Stimulated activated CD8-positive, alpha-beta memory T cell treated with anti-CD3 and anti-CD28 coated beads, Interleukin-15, amount 100 ng/mL, for 48 hours (primary cell): ENCODE data around the gene PCDH12.

Experiments used
- DNase-seq, 2 donors: peaks; one replicate each; pipeline ENCODE4 v3.0.0-alpha.2; 2020; ENCODE audit warnings: low read depth in 2 of 2

Gene PCDH12

DNA sequence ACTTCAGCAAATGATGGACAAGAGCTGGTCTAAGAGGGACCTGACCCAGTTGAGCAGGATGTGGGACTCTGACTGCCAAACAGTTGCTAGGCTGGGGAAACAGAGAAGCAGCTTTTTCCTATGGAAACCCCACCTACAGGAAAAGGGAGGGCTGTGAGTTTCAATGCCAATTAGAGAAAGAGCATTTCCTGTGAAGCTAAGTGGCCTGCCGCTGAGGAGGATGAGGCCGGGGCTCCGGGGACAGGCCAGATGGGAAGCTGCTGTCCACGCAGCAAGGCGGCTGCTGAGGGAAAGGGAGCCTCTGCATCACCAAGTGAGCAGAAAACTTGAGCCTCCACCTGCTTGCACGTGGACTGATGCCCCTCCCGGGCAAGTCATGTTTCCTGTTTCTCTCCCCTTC lies at the start of gene PCDH12:
Gene PCDH12 (minus strand): TSS at position 90 of the 400 bp plus-strand sequence. CDS start 351 bp downstream, outside the sequence.
- DNase-seq, result no peak

DNA sequence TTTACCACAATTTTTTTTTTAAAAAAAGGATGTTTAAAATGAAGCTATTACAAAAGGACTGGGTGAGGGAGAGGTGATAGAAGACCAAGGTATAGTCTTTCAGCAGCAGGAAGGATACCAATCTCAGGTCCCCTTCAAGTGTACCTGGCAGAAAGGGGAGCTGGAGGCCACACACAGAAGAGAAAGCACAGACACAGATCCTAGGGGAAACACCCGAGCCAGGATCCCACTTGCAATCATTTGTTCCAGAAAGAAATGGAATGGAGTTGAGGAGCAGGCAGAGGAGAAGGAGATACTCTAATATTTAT lies 49.2 kb upstream of the PCDH12 start:
- DNase-seq, result no peak

DNA sequence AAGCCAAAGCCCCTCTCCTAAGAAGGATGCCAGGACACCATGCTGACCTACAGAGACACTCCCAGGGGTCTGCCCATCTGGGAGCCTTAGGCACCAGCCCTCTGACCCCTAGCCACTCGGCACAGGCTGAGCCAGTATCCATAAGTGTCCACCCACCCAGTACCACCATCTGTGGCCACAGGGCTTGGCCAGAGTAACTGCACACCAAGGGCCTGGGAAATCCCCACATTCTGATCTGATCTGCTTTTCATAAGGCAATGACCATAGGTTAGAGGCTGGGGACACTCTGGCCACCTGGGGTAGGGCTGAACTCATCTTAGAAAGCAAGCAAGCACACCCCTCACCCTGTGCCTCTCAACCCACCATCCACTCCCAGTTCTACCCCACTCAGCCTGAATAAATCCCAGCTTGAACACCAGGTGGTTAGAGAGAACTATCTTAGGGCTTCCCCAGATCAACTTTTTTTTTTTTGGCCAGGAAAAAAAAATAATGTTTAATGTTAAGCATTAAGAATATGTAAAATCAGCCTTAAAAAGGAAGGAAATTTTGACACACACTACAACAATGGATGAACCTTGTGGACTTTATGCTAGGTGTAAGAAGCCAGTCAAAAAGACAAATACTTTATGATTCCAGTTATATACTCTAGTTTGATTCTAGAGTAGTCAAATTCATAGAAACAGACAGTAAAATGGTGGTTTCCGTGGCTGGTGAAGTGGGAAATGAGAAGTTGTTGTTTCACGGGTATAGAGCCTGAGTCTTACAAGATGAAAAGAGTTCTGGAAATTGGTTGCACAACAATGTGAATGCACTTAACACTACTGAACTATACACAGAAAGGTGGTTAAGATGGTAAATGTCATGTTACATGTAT lies 48.6 kb upstream of the PCDH12 start:
- no peak for DNase-seq

DNA sequence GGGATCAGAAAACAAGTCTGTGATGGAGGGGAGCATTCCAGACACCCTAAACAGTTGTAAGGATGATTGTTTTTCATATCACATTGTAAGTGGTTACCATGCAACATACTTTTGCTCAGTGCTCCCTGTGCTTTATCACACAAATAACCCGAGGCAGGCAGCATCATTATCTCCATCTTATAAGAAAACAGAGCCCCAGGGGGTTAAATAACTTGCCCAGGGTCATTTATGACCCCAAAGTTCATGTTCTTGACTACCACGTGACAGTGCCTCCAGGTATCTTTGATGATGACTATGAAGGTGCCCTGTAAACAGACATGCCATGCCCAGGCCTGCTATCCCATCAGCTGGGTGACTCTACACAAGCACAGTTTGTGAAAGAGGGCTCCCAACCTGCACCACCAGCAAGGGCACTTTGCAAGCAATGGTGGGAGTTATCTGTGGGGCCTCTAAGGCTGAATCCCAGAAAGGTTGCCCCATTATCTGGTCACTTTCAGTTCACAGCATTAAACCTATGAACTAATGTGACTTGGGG lies 45.3 kb upstream of the PCDH12 start:
- no peak for DNase-seq

DNA sequence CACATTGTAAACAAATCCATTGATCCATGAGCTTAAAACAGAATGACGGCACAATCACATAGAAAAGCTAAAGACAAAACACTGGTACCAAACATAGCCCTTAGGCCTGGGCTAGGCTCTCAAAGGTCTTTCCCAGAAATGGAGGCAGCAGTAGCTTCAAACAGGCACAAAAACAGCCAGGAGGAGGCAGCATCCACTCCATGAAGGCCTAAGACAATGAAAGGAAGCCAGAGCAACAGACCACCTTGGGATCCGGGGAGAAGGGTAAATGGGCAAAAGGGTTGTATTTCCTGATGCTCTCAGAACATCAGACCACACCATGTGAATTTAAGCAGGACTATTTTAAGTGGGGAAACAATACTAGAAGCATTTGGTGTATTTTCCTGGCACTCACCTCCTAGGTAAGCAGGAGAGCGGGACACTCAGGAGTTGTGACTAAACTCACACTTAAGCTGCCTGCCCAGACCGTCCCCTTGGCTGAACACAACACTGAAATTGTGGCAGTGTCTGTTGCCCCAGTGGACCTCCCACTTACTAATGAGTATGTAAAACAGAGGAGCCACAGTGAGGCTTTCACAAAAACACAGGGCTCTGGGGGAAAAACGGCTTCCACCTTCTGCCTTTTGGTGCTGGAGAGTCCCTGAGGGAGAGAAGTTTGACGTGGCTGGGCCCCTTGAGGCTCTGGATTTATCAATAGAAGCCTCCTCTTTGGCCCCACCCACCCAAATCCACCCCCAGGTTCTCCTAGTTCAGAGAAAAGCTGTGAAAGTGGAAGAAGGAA lies 42.9 kb upstream of the PCDH12 start:
- DNase-seq, result no peak

DNA sequence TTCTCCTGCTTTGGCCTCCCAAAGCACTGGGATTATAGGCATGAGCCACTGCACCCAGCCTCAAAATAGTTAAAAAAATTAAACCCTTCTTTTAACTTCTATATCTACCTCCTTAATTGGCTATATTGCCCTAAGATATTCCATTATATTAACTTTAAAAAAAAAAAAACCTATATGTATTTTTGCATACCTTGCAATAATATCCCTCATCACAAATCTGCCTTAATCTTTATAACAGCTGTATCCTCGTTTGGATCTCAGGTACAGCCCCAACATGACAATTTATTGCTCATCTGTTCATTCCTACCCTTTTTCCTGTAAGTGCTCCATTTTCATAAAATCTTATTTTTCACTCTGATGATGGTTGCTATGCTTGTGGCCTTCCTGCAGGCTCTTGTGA lies 42.2 kb upstream of the PCDH12 start:
- DNase-seq, result no peak

DNA sequence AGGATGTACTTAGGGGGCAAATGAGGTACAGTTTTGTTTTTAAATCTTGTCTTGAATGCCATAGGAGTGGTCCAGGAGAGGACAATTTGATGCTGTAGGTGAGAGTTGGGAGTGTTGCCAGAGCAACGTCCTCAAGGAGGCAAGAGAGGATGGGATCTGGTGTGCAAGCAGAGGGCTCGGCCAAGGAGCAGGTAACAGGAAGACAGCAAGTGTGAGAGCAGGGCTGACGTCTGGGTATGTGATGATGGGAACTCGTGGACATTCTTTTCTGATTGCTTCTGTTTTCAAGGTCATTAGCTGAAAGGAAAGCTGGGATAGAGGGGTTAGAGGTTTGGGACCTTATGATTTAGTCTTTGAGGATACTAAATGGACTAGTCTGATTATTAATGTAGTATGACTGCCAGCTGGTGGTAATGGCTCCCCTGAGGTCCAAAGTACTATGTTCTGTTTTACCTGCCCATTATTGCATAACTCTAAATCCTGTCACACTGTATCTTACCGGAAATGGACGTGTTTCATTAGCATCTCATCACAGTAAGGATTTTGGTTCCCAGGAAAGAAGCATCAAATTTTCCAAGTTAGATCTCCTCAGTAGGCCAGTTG lies 39.5 kb upstream of the PCDH12 start:
- no peak for DNase-seq

DNA sequence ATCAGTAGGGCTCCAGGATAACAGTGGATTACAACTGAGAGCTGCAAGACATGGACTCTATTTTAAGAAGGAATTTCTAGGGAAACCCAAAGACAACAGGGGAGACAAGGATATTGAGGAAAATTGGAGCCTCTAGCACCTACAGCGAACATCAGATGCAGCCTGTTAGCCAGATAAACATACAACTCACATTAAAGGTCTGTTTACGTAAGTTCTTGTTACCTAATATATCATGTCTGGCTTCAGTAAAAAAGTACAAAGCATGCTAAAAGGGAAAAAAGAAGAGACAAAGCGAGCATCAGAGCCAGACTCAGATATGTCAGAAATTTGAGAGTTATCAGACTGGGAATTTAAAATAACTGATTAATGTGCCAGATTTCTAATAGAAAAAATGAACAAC lies 37.7 kb upstream of the PCDH12 start:
- DNase-seq, result no peak

DNA sequence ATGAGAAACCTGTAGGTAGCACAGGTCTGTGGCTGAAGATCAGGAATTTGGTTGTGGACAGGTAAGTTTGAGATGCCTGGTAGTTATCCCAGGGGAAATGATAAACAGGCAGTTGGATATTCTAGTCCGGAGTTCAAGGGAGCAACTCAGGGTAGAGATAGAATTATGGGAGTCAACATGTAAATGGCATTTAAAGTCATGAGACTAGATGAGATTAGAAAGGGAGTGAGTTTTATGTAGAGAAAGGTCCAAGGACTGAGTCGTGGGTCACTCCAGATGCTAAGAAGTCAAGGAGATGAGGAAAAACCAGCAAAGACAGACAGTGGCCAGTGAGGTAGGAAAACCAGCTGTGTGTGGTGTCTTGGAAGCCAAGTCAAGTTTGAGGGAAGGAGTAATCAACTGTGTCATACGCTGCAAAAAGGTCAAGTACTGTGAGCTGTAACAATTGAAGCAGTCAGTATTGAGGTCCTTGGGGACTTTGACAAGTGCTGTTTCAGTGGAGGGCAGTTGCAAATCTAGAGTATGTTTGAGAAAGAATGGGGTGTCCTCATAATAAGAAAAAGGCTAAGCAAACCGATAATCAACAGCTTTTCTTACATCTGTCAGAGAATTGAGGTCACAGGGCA lies 36.6 kb upstream of the PCDH12 start:
- no peak for DNase-seq

DNA sequence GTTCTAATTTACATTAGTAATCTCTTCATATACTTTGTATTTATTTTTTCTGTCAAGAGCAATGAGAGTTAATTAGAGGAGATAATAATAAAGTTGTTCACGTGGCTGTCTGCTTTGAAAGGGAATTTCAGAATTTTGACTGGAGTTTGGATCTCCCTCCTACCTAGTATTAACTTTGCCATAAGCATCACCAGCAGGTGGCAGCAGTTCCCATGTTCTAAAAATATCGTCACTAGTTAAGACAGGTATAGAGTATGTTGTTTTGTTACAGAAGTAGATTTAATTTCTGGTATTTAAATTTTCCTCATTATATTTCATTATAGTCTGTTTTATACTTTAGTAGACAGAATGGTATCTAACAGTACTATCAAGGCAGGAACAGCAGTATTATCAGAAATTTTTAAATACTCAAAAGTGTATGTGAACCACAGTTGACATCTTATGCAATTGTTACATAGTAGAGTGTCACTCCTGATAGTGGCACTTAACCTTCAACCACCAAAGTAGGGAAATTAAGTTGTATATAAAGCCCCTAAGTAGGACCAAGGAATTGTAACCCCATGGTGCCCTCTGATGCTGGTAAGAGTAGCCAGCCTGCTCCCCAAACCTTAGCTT lies 34.5 kb upstream of the PCDH12 start:
- peak in 1 of 2 donors; percentile 36 for DNase-seq

DNA sequence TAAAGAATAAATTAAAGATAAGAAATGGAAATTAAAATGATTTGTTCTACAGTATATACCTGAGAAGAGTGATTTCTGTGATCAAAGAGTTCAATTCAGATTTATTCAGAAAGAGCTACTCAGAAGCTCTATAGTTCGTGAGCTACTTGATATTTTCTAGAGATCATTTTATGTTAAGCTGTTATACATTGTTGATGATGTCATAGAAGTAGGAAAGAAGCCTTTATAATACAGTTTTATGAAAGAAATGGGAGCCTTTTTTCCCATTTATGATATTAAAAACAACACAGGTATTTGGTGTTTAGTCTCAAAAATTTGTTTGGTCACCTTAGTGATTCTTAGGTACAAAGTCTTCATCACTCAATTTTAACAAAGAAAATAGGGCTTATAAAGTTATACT lies 31.7 kb upstream of the PCDH12 start:
- no peak for DNase-seq

DNA sequence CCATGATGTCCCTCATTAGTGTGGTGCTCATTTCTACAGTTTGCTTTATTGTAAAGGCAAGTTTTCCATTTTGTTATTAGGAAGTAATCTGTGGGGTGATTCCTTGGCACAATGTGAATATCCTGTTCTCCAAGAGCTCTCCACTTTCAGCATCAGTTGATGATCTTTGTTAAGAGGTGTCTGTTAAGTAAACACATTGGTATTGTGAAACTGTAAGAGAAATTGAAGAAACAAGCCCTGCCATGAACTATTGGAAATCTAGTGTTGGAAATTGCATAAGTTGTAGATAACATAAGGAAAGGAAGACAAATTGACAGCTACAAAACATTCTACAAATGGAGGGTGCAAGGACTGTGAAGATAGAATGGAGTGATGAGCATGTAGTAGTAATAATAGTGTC lies 28.1 kb upstream of the PCDH12 start:
- DNase-seq, result no peak

DNA sequence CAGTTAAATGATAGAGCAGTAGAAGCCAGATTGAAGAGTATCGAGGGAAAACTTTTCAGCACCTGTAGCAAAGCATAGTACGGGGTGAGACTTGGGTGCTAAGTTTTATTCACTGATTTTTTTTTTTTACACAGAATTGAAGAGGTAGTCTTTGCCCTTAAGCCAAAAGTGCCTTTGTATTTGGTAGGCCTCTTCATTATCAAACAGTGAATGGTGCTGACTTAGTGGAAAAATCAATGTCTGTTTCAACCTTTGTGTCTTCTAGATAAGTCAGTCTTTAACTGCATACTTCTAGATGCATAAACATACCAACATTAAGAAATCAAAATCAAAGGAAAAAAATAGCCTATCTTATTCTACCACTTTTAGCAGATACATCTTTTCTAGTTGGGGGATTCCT lies 24.6 kb upstream of the PCDH12 start:
- DNase-seq, result no peak

DNA sequence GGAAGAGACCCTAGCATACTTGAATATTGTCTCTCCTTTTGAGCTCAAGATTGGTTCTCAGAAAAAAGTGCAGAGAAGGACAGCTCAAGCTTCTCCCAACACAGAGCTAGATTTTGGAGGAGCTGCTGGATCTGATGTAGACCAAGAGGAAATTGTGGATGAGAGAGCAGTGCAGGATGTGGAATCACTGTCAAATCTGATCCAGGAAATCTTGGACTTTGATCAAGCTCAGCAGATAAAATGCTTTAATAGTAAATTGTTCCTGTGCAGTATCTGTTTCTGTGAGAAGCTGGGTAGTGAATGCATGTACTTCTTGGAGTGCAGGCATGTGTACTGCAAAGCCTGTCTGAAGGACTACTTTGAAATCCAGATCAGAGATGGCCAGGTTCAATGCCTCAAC lies 20.4 kb upstream of the PCDH12 start:
- no peak for DNase-seq

DNA sequence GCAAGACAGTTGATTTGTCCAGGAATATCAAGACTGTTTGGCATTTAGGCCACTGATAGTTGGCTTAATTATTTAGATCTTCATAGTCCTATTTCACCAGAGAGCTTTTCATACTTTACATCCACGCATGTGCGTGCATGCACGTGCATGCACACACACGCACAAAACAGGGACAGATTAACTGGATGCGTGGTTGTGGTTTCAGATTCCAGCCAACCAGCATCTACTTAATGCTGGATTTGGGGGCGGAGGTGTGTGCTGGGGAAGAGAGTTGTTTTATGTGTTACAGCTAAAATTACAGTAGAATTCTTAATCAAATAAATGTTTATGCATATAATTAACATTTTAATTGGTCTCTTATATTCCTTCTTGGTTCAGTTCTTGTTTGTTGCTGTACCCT lies 18.2 kb upstream of the PCDH12 start:
- no peak for DNase-seq

DNA sequence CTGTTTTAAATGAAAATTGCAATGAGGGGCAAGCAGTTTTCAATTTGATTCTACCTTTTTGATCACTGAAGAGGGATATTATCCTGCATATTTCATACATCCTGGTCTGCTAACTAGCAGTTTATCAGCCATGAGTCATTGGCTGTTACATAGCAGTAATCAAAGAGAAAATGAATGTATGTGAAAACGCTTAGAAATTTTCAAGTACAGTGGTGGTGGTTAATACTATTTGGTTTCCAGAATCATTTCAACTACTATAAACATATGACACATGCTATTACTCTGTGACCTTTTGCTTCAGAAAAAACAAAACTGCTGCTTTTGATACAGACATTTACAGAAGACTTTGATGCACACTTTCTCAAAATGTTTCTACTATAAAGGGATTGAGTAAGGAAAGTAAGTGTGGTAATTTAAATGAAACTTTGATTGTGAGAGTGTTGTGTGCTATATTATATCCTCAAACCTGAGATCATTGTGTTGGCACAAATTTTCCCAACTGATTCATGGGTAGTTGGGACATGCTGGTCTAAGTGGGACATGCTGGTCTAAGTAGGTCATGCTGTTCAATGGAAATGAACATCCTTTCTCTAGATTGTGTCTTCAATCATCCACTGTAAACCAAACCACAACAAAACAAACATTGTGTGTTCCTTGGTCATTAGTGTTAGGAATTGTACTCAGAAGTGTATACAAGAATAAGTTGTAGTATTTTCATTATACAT lies 16.0 kb upstream of the PCDH12 start:
- no peak for DNase-seq

DNA sequence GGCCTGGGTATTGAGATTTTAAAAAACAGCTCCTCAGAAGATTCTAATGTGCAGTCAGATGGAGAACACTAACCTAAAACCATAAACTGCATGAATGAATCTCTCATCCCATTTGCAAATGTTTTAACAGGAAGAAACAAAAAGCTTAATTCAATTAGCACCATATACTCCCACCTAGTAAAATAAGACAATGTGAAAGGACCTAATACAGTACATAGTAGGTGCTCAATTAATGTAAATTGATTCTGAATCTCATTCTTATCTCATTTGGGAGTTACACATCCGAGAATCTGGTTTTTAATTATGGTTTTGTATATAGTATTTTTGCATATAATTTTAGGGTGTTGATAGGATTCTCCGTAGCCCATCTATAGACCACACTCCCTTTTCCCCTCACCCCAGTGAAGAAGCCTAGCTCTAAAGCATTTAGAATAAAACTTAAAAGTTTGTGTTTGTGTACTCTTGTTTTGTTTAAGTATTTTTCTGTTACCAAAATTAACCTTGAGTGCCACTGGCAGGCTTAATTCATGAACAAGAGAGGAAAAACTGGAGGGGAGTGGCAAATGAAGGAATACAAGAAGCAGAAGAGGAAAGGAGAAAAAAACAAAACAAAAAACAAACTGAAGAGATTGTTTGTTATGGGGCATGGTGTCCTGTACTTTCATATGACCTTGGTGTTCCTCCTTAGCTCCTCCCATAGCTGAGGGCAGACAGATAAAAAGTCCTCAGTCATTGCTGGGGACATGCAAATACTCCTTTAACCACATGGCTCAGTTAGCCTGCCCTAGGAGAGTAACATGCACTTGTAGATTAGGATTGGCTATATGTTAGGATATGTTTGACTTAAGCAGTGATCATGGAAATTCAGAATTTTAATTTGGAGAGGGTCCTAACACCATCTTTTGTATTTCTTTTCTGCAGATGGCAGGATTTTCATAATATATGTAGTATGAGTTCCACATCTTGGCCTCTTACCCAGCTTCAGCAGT lies 12.1 kb upstream of the PCDH12 start:
- DNase-seq, result no peak

DNA sequence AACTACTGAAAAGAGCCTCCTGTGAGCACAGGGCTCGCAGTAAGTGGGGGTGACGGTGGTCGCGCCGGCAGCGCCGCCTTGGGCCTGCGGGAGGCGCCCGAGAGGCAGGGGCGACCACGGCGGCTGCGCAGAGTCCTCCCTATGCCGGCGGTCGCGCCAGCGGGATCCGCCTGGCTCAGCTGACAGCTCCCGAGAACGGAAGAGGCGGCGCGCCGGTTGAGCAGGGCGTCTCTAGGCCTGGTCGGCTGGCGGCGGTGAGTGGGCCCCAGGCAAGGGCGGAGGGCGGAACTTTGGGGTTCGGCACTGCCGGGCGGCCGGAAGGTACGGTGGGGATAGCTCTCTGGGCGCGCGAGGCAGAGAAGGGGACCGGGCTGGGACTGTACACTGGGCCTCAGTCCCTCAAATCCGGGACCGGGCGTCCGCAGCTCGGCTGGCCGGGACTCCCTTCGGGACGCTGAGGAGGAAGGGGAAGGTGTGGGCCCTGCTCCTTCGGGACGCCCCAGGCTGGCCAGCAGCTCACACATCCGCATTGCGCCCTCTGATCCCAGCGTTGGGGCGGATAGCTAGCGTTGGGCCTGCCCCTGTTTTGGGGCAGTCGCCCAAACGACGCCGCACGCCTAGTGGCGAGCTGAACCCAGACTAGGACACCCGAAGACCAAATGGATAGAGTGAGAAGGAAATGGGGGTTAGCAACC lies 11.1 kb upstream of the PCDH12 start, which contains the start of gene RNF14:
Gene RNF14 (plus strand): TSS at position 192 of the 695 bp plus-strand sequence. CDS start 4,484 bp downstream, outside the sequence.
- peak; percentile 96 for DNase-seq

DNA sequence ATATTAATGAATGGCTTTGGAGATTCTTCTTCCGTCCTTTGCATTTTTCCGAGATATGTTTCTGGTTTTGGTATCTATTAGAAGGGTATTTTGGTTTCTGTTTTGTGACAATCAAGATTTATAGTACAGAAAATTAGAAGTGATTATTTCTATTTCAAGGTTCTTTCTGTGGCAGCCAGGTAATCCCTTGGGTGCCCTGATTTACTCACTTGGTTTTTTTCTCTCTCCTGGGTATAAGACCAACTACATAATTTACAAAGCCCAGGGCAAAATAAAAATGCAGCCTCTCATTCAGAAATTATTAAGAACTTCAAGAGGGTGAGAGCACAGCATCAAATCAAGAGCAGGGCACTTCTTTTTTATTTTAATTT lies 8.9 kb upstream of the PCDH12 start:
- no peak for DNase-seq
